Measurements from ENCODE around the gene OCA2.
"Not testable (repeated sequence)": the region's sequence is repeated elsewhere in the genome, so short reads cannot be mapped to it uniquely, and the experiment has no call there.

Gene OCA2

DNA sequence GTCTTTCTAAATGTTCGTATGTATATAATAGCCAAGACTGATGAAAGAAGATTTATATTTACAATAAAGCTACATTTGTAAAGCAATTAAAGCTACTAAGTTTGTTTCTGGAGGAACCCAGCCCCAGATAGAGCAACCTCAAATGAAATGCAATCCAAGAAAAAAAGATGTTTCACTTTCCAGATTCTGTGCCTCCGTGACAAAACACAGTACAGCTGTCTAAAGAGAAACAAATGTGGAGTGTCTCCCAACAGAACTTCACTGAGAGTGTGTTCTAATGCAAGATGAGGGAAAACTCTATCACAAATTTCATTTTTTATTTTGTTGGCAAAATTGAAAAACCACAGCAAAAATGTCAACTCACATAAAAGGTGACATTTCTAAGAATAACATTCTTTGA is 317.0 kb downstream of the OCA2 start:
- DNase-seq (ENCODE audit: low read depth in 2 of 2, low spot score in 1 of 2), result no peak

DNA sequence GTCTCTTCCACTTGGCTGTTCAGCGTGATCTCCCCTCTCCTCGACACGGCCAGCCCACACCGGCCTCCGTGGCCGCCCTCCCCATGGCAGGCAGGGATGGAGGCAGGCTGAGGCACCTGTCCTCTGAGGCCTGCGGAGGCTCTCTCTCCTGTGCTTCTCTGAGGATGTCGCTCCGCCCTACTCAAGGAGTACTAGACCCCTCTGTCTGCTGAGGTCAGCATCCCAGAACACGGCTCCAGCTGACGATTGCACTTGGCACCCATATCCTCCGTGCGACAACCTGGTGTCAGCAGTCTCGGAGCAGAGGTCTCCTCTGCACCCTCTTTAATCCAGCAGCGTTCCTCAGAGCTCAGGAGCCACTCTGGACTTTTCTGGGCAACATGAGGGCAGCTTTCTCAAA is 322.6 kb downstream of the OCA2 start:
- DNase-seq (ENCODE audit: low read depth in 2 of 2, low spot score in 1 of 2), result no peak

DNA sequence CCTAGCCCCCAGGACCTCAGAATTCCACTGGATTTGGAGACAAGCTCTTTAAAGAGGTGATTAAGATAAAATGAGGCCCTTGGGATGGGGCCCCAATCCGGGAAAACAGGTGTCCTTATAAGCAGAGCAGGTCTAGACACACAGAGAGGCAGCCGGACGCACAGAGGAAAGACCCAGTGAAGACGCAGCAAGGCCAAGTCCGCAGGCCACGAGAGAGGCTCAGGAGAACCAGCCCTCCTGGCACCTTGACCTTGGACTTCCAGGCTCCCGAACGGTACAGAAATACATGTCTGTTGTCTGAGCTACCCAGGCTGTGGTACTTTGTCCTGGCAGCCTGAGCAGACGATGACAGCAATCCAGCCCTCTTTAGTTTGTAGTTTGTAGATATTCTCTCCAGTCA is 324.5 kb downstream of the OCA2 start:
- no peak for DNase-seq (ENCODE audit: low read depth in 2 of 2, low spot score in 1 of 2)

DNA sequence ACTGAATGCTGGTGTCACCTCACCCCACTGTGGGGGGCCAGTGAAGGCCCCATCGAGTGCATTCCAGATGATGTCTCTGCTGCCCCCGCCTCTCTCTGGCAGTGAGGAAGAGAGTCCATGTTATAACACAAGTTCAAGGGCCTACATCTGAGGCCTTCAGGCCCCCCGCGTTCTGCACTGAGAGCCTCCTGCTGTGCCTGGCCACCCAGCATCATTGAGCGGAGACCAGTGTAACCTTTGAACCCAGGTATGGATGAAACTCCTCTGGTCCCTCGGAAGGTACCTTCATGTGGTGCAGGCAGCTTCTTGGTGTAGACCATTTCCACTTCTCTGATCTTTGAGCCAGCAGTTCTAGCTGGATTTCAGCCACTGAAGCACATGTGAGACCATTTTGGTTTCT is 324.9 kb downstream of the OCA2 start:
- no peak for DNase-seq (ENCODE audit: low read depth in 2 of 2, low spot score in 1 of 2)

DNA sequence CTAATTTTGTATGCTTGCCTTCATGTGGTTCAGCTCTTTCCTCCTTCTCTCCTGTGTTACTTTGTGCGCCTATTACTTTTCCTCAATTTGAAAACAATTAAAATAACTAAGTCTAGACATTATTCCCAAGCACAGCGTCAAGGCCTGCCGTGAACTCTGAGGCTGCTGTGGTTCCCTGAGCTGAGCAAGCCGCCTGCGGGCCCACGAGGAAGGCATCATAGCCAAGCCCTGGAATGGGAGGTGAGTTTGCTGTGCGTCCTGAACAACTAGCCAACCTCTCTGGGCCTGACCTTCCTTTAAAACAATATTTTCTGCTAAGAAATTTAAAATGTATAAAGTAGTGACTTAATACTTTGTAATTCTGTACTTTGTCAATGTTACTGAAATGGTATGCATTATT is 327.2 kb downstream of the OCA2 start:
- no peak for DNase-seq (ENCODE audit: low read depth in 2 of 2, low spot score in 1 of 2)

DNA sequence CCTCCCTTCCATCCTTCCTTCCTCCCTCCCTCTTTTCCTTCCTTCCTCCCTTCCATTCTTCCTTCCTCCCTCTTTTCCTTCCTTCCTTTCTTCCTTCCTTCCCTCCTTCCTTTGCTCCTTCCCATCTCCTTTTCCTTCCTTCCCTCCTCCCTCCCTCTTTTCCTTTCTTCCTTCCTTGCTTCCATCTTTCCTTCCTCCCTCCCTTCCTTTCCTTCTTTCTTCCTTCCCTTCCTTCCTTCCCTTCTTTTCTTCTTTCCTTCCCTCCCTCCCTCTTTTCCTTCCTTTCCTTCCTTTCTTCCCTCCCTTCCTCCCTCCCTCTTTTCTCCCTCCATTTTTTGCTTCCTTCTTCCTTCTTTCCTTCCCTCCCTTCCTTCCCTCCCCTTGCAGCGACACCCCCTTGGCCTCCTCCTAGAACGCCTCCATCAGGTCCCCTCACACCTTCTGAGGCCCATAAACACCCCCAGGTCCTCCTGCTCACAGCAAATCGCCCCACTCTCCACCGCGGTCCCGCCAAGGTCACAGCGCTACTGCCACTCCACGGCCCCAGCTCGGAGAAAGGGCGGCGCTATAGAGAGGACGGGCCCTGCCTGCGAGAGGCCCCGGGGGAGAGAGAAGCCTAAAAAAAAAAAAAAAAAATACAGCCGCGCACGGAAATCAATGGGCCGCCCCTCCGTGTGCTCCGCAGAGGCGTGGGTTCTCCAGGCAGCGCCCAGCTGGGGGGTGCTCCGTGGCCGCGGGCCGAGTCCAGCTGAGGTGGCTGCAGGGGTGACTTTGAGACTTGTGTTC is 328.2 kb downstream of the OCA2 start:
- DNase-seq (ENCODE audit: low read depth in 2 of 2, low spot score in 1 of 2), result no peak

DNA sequence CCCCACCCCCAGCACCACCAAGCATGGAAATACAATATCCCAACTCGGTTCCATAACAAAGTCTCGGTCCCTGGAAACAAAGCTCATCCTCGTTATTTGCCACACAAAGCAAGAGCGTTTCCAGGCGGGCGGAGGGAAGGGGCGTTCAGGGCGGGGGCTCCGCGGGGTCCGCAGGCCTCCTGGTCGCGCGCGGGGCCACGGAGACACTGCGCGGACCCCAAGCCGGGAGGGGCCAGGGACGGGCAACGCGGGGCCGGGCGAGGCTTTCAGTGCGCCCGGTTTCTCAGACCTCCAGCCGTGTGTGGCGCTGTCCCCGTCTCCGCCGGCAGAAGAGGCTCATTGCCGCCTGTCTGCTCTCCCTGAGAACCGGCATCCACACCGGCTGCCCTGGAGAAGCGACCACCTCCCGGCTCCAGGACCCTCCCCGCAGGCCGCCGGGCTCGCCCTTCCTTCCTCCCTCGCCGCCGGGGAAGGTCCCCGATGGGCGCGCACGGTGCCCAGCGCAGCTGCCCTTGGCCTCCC is 329.0 kb downstream of the OCA2 start:
- DNase-seq (ENCODE audit: low read depth in 2 of 2, low spot score in 1 of 2), result no peak

DNA sequence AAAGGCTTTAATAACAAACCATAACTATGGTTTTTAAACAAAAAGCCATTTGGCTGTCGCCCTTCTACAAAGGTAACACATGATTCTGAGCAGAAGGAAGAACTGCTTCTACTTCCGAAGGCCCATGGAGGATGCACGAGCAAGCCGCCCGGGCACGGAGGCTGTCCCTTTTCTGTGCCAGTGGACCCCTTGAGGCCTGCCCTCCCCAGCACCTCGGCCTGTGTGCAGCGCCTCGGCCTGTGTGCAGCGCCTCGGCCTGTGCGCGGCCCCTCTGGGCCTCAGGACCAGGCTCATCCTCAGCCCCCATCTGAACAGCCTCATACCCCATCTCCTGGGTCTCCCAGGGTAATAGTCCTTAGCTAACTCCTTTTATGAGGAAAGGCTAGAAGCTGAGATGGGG is 329.5 kb downstream of the OCA2 start:
- DNase-seq (ENCODE audit: low read depth in 2 of 2, low spot score in 1 of 2), result no peak

DNA sequence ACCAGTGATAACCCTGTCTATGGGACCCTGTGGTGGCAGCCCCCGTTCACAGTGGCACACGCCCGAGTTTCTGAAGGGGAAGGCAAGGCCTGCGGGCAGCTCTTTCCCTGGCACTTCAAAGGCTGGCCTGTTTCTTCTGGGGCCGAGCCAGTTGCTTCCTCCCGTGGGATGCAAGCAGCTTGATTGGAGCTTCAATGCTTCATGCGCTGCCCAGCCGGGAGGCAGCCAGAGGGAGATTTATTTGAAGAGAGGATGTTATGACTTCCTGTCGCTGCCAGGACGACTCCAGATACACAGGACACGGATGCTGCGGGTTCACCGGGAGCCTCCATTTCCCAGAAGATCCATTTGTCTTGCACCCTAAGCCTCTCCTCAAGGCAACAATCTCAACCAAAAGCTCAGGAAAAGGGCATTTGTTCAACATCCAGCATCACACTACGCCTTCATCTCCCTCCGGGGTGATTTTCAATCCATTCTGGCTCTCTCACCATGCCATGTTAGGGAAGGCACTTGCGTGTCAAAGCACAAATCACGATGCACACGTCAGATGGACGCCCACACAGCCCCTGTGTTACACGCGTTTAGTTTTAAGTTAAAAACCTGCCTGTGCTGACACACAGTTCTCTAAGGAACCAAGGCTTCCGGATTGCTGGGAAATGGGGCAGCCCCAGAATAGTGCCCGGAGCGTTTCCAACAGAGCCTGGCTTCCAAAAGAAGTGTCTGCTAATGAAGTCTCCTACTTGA is 330.2 kb downstream of the OCA2 start:
- DNase-seq (ENCODE audit: low read depth in 2 of 2, low spot score in 1 of 2), result no peak

DNA sequence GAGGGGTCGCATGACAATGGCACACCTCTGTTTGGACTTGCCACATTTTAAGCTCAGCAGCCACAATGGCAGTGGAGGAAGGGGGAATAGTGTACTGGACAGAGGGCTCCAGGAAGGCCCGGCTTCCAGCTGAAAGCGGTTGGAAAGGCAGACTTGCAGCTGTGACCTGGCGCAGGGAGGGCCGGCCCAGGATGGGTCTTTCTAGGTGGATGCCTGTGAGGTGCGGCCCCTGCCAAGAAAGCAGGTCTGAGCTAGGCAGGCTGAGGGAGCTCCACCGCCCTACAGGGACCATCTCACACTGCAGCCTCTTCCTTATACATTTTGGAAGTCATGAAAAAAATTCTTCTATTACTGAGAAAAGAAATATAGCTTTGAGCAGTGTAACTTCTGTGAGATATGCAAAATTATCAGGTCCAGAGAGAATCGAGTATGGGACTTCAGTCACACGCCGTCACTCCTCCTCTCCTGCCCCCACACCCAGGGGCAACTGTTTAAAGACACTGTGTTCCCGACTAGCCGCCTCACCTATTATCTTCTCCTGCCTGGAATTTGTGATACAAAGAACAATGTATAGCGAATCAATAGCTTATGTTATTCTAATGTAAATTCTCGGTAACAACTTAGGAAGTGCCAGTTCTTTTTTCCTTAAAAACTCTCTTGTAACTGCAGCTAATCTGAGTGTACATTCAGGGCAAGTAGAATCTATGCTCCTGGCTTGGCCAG is 331.0 kb downstream of the OCA2 start:
- DNase-seq (ENCODE audit: low read depth in 2 of 2, low spot score in 1 of 2), result no peak

DNA sequence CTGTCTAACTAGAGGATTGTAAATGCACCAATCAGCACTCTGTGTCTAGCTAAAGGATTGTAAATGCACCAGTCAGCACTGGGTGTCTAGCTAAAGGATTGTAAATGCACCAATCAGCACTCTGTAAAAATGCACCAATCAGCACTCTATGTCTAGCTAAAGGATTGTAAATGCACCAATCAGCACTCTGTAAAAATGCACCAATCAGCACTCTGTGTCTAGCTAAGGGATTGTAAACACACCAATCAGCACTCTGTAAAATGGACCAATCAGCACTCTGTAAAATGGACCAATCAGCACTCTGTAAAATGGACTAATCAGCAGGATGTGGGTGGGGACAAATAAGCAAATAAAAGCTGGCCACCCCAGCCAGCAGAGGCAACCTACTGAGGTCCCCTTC is 331.7 kb downstream of the OCA2 start:
- DNase-seq (ENCODE audit: low read depth in 2 of 2, low spot score in 1 of 2), result not testable (repeated sequence)

DNA sequence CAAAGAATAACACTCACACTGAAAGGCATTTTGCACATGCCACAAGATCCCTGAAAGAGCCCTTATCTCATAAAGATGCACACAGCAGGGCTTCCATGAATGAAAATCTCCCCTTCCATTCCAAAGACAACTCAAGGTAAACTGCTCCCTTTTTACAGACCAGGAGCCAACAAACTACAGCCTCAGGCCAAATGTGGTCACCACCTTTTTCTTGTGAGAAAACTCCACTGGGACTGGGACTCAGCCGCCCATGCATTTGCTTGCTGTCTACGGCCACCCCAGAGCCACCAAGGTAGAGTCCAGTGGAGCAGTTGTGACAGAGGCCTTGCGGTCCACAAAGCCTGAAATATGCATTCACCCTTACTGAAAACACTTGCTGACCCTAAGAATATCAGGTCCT is 334.8 kb downstream of the OCA2 start:
- no peak for DNase-seq (ENCODE audit: low read depth in 2 of 2, low spot score in 1 of 2)

DNA sequence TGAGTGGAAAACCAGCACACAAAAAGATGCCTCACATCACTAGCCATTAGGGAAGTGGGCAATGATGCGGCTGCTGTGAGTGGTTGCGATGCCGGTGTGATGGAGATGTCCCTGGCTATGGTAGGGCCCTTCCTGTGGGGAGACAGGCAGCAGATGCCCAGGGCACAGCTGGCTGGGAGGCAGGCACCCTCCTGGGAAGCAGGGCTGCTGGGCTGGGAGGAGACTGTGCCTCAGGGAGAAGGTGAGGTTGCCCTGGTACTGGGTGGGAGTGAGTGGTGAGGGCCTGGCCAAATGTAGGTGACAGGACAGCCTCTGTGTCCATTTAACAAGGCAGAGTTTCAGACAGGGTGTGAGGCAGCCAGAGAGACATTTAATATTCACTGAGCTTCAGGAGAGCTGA is 335.6 kb downstream of the OCA2 start:
- no peak for DNase-seq (ENCODE audit: low read depth in 2 of 2, low spot score in 1 of 2)

DNA sequence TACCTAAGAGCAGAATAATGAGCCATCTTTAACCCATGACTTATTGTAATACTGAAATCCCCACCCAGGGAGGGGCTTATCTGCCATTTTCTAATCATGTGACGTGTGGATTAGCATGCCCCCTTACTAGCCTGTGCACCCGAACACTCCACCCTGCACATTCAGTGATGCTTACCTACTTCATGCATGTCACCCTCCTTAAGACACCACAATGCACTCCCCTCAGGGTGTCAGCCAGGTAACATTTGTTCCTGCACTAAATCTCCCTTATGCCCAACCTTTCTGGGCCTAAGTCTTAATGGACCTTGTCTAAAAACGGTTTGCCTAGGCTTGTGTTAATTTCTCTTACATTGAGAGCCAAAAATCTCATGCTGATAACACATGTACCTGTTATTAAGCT is 336.6 kb downstream of the OCA2 start:
- DNase-seq (ENCODE audit: low read depth in 2 of 2, low spot score in 1 of 2), result no peak

DNA sequence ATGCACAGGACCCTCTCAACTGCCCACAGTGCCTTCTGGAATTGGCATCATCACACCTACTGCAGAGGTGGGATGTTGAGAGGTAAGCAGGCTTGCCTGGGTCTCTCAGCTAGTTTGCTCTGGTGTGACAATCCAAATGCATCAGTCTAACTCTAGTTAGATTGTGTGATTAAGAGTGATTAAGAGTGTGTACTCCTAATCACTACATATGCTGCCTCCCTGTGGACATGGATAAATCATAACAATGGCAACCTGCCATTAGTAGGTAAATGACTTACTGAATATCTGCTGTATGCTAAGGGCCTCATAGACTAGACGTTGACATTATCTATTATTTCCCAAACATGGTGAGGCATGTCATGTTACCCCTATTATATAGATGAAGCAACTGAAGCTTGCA is 342.1 kb downstream of the OCA2 start:
- no peak for DNase-seq (ENCODE audit: low read depth in 2 of 2, low spot score in 1 of 2)

DNA sequence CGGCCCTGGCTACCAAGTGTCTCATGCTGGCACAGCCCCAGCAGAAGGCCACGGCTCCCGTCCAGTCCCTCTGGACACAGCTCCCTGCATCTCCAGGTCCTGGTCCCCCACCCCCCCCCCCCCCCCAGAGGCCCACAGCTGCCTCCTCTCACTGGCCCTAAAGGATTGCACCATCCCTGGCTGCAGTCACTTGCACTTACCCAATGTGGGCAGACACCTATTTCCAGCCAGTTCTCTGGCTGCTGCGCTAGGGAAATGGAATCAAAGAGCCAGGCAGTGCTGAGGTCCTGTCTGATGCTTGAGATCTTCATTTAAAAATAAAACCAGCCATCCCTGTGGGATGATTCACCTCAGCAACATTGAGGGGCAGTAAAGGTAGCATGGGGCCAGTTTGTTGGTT is 346.4 kb downstream of the OCA2 start:
- DNase-seq (ENCODE audit: low read depth in 2 of 2, low spot score in 1 of 2), result no peak

DNA sequence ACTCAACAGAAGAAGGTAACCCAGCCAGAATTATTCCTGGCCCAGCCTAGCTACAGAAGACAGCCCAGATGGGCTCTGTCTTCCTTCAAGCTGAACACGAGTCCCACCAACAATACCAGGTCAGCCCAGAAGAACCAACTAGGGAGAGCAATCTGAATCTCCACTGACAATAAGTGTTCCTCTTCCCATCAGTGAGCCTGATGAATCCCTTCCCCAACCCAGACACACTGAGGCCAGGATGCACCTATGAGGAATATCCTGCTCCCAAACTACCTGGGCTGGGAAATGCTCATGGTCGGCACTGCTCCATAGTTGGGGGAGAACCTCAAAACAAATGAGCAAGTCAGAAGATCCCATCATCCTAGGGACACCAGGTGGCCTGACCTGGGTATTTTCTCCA is 351.1 kb downstream of the OCA2 start:
- no peak for DNase-seq (ENCODE audit: low read depth in 2 of 2, low spot score in 1 of 2)

DNA sequence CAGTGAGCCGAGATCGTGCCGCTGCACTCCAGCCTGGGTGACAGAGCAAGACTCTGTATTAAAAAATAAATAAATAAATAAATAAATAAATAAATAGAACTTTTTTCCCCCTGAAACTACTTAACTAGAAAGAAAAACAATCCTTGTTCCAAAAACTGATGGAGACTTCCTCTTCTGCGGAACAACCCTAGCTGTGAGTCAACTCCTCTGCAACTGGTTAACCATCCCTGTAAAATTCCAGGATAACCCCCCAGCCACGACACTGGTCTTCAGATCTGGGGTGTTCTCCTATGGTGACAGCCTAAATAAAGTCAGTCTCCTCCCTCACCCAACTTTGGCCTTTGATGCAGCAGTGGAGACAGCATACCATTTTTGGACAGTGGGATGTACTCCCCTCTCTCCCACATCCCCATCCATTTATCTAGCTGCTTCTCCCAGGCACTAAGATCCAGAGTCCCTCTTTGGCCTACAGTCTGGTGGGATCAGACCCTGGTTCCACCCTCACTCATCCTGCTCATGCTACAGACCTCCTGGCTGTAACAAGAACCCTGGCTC is 352.6 kb downstream of the OCA2 start:
- DNase-seq (ENCODE audit: low read depth in 2 of 2, low spot score in 1 of 2), result no peak

DNA sequence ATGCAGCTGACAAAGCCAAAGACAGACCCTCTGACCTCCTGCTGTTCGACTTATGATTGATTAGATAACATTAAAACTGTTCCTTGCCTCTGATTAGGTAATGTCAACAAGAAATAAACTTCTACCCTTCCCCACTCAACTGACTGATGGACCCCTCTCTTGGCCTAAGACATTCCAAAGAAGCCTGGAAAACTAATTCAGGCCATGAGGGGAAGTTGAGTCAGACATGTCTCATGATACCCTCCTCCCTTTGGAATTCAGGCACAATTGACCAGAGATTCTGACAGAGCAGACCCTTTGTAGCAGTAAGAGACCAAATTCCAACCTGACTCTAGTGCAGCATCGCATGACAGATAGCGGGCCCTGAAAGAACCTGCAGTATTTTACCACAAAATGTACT is 354.5 kb downstream of the OCA2 start:
- DNase-seq (ENCODE audit: low read depth in 2 of 2, low spot score in 1 of 2), result no peak

DNA sequence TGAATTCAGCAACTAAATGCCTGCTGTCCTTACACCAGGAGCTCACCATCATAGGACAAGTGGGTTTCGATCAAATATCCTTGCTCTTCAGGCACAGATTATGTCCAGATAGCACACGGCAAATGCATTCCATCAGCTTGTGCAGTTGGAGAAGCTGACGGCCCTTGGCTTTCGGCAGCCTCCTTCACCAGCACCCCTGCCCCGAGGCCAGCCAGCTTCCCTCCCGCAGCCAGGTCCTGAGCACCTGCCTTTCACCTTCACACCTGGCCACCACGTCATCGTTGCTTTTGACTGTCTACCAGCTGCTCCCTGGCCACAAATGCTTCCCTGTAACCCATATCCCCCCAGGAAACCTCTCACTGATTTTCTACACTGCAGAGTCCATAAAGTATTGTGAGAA is 355.5 kb downstream of the OCA2 start:
- DNase-seq (ENCODE audit: low read depth in 2 of 2, low spot score in 1 of 2), result no peak

DNA sequence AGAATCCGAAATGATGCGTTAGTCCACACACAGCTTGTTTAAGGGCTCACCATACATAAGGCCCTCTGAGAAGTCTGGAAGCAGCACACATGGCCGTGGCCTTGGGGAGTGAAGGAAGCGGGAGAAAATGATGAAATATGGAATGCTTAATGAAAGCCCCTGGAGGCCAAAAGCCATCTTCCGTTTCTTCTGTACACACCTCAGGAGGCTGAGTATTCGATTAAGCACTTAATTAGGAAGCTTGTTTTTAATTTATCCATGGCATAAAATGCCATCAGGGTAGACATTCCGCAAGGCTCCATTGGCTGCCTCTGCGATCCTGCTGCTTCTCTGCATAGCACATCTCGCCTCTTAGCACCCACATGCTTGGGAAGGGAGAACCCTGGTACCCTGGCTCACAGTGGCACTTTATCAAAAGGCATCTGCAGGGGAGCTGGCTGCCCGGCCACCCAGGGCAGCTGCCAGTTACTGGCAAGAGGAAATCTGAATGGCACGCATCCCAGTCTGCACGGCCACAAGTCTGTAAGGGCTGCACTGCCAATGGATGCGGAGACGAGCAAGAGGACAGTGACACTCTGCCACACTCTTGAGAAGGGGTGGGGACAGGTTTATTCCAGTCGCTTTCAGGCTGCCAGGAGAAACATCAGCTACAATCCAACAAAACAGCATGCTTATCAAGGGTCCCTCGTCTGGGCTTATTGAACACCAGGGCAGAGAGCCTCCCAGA is 356.2 kb downstream of the OCA2 start:
- no peak for DNase-seq (ENCODE audit: low read depth in 2 of 2, low spot score in 1 of 2)

All from stimulated activated CD8-positive, alpha-beta memory T cell treated with anti-CD3 and anti-CD28 coated beads, Interleukin-4, amount 100 ng/mL, for 4 hours (primary cell).